ENCODE measurements around the gene CNOT1.

DNA sequence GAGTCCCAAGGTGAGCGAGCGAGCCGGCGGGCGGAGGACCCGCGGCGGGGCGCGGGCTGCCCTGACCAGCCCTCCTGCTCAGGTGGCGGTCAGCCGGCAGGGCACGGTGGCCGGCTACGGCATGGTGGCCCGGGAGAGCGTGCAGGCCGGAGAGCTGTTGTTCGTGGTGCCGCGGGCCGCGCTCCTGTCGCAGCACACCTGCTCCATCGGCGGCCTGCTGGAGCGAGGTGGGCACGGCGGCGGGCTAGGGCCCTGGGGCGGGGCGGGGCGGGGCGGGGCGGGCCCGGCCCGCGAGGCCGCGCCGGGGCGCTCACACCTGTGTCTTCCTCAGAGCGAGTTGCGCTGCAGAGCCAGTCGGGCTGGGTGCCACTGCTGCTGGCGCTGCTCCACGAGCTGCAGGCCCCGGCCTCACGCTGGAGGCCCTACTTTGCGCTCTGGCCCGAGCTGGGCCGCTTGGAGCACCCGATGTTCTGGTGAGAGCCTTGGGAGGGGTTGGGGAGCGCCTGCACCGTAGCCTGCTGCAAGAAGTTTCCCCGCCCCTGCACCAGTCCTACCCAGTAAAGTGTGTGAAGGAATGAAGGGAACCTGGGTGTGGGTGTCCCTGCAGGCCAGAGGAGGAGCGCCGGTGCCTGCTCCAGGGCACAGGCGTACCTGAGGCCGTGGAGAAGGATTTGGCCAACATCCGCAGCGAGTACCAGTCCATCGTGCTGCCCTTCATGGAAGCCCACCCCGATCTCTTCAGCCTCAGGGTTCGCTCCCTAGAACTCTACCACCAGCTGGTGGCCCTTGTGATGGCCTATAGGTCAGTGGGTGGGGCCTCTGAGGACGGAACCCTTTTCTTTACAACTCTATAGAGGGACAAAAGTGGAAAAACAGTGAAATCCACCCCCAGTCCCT, 113.5 kb downstream of the CNOT1 start:
- TF ChIP-seq CTCF (IDR thresholded peaks at IDR 0.05), result no peak
- TF ChIP-seq POLR2A (IDR thresholded peaks at IDR 0.05), result no peak
